AG09319 (cell line): Measurements from ENCODE around the gene PIK3R2.
A peak's percentile ranks its signal among the peaks of the same experiment; 100 is the strongest.

Experiments
- DNase-seq: peaks from one replicate; pipeline ENCODE4 v3.0.0-alpha.2; 2010; ENCODE audit warnings: low read depth; ENCODE audit errors: extremely low read depth
- TF ChIP-seq, protein P1 (sequence below): IDR thresholded peaks from 2 replicates; pipeline ENCODE4 v1.5.1; 2011; ENCODE audit warnings: low read depth, mild to moderate bottlenecking, inconsistent platforms, low read length, moderate library complexity

PIK3R2 gene

DNA sequence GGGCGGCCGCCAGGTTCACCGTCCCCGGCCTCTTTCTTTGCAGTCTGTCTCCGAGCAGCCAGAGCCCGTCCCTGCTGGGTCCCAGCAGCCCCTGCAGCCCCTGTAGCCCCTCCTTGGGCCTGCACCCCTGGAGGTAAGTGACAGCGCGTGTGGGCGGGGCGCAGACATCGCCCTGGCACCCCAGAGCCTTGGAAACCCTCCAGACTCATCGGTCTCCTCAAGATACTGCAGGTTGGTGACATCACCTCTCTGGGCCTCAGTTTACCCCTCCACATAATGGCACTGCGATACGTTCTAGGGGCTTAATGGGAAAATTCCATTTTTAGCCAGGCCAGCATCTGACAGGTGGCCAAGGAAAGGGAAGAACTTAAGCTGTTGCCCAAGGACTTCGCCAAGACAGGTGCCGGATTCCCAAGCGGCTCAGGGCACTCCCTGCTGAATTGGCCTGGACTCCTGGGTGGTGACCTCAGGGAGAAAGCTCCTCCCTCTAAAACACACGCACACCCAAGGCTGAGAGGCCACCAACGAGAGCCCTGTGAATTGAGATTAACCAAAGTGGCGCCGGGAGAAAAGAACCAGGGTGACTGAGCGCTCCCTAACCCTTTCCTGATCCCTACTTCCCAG is 42.2 kb upstream of the PIK3R2 start:
- TF ChIP-seq, protein P1, sequence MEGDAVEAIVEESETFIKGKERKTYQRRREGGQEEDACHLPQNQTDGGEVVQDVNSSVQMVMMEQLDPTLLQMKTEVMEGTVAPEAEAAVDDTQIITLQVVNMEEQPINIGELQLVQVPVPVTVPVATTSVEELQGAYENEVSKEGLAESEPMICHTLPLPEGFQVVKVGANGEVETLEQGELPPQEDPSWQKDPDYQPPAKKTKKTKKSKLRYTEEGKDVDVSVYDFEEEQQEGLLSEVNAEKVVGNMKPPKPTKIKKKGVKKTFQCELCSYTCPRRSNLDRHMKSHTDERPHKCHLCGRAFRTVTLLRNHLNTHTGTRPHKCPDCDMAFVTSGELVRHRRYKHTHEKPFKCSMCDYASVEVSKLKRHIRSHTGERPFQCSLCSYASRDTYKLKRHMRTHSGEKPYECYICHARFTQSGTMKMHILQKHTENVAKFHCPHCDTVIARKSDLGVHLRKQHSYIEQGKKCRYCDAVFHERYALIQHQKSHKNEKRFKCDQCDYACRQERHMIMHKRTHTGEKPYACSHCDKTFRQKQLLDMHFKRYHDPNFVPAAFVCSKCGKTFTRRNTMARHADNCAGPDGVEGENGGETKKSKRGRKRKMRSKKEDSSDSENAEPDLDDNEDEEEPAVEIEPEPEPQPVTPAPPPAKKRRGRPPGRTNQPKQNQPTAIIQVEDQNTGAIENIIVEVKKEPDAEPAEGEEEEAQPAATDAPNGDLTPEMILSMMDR: no peak
- no peak for DNase-seq

DNA sequence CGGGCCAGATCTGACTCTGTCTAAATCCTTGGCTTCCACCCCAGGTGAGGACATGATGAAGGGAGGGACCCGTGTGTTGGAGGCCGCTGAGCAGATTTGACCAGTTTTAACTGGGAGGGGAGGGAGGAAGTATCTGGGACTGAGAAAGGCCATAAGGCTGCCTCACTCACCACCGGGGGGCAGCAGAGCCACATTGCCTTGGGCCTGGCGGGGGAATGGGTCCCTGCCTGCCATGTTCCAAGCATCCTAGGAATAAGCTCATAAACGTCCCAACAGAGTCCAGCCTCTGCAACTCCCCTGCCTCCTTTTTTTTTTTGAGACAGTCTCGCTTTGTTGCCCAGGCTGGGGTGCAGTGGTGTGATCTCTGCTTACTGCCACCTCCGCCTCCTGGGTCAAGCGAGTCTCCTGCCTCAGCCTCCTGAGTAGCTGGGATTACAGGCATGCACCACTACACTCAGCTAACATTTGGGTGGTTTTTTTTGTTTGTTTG is 39.9 kb upstream of the PIK3R2 start:
- peak; percentile 29 for DNase-seq

DNA sequence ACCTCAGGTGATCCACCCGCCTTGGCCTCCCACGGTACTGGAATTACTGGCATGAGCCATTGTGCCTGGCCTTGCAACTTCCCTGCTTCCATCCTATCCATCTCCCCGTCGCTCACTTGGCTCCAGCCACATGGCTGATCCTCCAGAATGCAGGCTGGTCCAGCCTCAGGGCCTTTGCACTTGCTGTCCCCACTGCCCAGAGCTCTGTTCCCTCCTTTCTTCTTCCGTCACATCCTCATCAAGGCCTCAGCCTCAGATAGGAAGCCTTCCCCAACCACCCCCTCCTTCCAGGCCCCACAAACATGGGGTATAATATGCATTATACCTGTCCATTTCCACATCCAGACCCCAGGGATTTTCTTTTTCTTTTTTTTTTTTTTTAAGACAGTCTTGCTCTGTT is 39.1 kb upstream of the PIK3R2 start:
- TF ChIP-seq, protein P1: no peak
- DNase-seq: no peak

More for the DNA sequence above, 39.9 kb upstream of the PIK3R2 start:
- TF ChIP-seq, protein P1: peak; percentile 94

DNA sequence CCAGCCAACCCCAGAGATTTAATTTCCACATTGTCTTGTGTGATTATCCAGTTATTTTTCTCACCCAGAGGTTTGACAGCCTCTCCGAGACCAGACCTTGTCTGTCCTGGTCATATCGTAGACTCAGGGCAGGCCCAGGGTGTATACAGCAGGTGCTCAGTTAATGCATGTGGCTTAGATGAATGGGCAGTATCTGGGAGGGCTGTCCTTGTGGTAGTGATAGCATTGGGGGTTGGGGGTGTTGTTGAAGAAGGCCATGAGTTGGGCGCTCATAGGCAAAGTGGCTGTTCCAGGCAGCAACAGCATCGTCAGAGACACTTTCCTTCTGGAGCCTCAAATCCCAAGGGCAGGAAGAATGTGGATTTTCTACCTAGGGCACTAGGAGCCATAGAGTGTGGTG is 38.5 kb upstream of the PIK3R2 start:
- DNase-seq: no peak
- TF ChIP-seq, protein P1: no peak

DNA sequence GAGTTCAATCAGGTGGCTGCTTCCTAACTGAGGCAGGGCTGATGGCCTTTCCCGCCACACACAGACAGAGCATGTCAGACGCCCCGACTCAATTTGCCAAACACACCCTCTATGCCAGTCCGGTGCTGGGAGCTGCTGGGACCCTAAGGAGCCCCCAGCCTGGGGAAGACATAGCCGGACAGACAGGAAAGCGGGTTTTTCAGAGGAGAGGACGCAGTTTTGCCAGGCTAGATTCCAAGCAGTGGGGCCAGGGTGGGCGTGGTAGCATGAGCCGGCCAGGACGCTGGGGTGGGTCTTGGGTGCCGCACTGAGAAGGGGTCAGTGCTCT is 35.6 kb upstream of the PIK3R2 start:
- TF ChIP-seq, protein P1: no peak

DNA sequence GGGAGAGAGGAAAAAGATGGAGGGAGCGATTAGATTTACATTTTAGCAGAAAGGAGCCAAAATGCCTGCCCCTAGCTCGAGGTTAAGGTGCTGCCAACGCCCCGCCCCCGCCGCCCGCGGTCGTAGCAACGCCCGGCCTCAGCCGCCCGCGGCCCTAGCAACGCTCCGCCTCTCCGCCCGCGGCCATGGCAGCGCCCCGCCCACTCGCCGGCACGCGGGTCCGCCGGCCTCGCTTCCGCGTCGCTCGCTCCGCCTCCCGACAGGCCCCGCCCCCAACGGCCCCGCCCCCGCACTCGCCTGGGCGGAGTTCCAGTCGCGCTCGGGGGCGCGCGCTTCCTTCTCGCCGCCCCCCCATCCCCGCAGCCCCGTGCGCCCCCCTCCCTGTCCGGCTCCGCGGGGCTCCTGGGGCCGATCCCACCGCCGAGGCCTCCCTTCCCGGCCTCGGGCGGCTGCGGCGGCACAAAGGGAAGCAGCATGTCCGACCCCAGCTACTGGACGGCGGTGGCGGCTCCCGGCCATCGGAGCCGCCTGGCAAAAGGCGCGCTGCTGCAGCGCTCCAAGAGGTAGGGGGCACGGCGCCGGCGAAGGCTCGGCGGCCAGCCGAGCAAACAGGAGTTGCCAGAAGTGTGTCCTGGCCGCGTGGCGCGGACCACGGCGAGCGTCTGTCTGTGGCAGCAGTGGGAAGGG is 35.1 kb upstream of the PIK3R2 start:
- TF ChIP-seq, protein P1: no peak
- peak; percentile 34 for DNase-seq

More for the DNA sequence above, 35.6 kb upstream of the PIK3R2 start:
- no peak for DNase-seq

DNA sequence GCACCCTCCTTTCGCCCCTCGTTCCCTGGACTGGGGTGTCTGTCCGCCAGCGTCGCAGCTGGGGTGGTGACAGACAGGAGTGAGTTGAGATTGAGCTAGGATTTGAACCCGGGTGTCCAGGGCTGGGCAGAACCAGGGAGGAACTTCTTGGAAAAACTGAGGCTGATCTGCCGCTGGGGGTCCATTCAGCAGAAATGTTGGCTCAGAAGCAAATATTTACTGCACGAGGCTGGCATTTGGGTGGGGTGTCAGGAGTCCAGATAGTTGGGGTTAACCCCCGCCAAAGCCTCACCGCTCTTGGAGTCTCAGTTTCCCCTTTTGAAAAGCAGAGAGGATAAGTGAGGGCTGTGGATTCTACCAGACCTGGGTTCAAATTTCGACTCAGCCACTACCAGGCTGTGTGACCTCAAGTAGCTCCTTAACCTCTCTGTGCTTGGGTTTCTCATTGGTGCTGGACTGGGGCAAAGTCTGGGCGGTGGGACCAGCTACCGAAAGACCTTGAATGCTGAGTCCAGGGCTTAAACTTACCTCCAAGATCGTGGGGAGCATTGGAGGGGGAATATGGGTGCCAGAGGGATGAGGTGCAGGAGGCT is 34.4 kb upstream of the PIK3R2 start:
- TF ChIP-seq, protein P1: no peak

More for the DNA sequence above, 34.4 kb upstream of the PIK3R2 start:
- DNase-seq: no peak
